H9 (cell line): ENCODE measurements around the gene VPS16. TPM values are rescaled to one million over a fixed set of nuclear protein-coding genes. Genes with fewer than 3 reads are reported as not detected.

ENCODE experiments used
- DNase-seq: peaks from one replicate; pipeline ENCODE4 v3.0.0-alpha.2; 2017
- H2AFZ ChIP-seq: one replicate; pipeline ENCODE4 v1.6.1; 2013; ENCODE audit warnings: mild to moderate bottlenecking, low read length, control low read depth, moderate library complexity
- H2AK5ac ChIP-seq: 2 replicates; pipeline ENCODE4 v1.6.1; 2013; ENCODE audit warnings: low read length, control low read depth, mixed read lengths; ENCODE audit not compliant: insufficient read length
- H2BK120ac ChIP-seq: one replicate; pipeline ENCODE4 v1.6.1; 2013; ENCODE audit warnings: low read depth, mild to moderate bottlenecking, low read length, control low read depth, inconsistent platforms; ENCODE audit not compliant: poor library complexity, severe bottlenecking
- H2BK12ac ChIP-seq: 2 replicates; pipeline ENCODE4 v1.6.1; 2013; ENCODE audit warnings: low read length, control low read depth, mixed read lengths, low read depth; ENCODE audit not compliant: insufficient read length
- H2BK15ac ChIP-seq: 2 replicates; pipeline ENCODE4 v1.6.1; 2013; ENCODE audit warnings: low read depth, low read length, control low read depth
- H2BK20ac ChIP-seq: one replicate; pipeline ENCODE4 v1.6.1; 2013; ENCODE audit warnings: low read depth, mild to moderate bottlenecking, low read length, control low read depth, inconsistent platforms; ENCODE audit not compliant: poor library complexity, severe bottlenecking
- H2BK5ac ChIP-seq: 2 replicates; pipeline ENCODE4 v1.6.1; 2013; ENCODE audit warnings: low read length, control low read depth, mixed read lengths; ENCODE audit not compliant: insufficient read length
- H3K14ac ChIP-seq: 2 replicates; pipeline ENCODE4 v1.6.1; 2013; ENCODE audit warnings: low read length, control low read depth; ENCODE audit not compliant: insufficient read depth
- H3K18ac ChIP-seq: 2 replicates; pipeline ENCODE4 v1.6.1; 2013; ENCODE audit warnings: low read depth, mild to moderate bottlenecking, mixed read lengths, low read length, control low read depth; ENCODE audit not compliant: insufficient read length
- H3K23ac ChIP-seq: 2 replicates; pipeline ENCODE4 v1.6.1; 2013; ENCODE audit warnings: low read length, control low read depth, mixed read lengths, low read depth; ENCODE audit not compliant: insufficient read length
- H3K23me2 ChIP-seq: 2 replicates; pipeline ENCODE4 v1.6.1; 2013; ENCODE audit warnings: low read depth, mild to moderate bottlenecking, mixed read lengths, low read length, control low read depth; ENCODE audit not compliant: insufficient read length, poor library complexity, severe bottlenecking
- H3K27ac ChIP-seq: 2 replicates; pipeline ENCODE4 v1.5.1; 2013; ENCODE audit warnings: low read length, control low read depth, mixed read lengths, low read depth; ENCODE audit not compliant: insufficient read length
- H3K27me3 ChIP-seq: 2 replicates; pipeline ENCODE4 v1.6.1; 2013; ENCODE audit warnings: low read length, control low read depth, inconsistent platforms; ENCODE audit not compliant: insufficient read depth
- H3K4ac ChIP-seq: 2 replicates; pipeline ENCODE4 v1.6.1; 2013; ENCODE audit warnings: low read depth, mild to moderate bottlenecking, control low read depth, inconsistent platforms, low read length, moderate library complexity
- H3K4me1 ChIP-seq: 2 replicates; pipeline ENCODE4 v1.6.1; 2013; ENCODE audit warnings: low read length, control low read depth, inconsistent platforms; ENCODE audit not compliant: insufficient read depth
- H3K4me2 ChIP-seq: 2 replicates; pipeline ENCODE4 v1.6.1; 2013; ENCODE audit warnings: low read length, control low read depth, mixed read lengths; ENCODE audit not compliant: insufficient read length, insufficient read depth
- H3K56ac ChIP-seq: 2 replicates; pipeline ENCODE4 v1.6.1; 2013; ENCODE audit warnings: low read depth, mild to moderate bottlenecking, mixed read lengths, low read length, control low read depth; ENCODE audit not compliant: insufficient read length
- H3K79me1 ChIP-seq: 2 replicates; pipeline ENCODE4 v1.6.1; 2013; ENCODE audit warnings: low read depth, mild to moderate bottlenecking, moderate library complexity, low read length, control low read depth, inconsistent platforms; ENCODE audit not compliant: insufficient read depth, poor library complexity, severe bottlenecking
- H3K79me2 ChIP-seq: 2 replicates; pipeline ENCODE4 v1.6.1; 2013; ENCODE audit warnings: low read length, control low read depth, inconsistent platforms; ENCODE audit not compliant: insufficient read depth
- H3K9ac ChIP-seq: 2 replicates; pipeline ENCODE4 v1.6.1; 2013; ENCODE audit warnings: low read length, control low read depth, mixed read lengths; ENCODE audit not compliant: insufficient read length; ENCODE audit errors: extremely low read depth
- H3K9me3 ChIP-seq: one replicate; pipeline ENCODE4 v1.6.1; 2013; ENCODE audit warnings: low read depth, low read length, inconsistent platforms; ENCODE audit not compliant: control insufficient read depth
- H3T11ph ChIP-seq: one replicate; pipeline ENCODE4 v1.6.1; 2013; ENCODE audit warnings: mild to moderate bottlenecking, low read length, control low read depth, inconsistent platforms
- H4K20me1 ChIP-seq: one replicate; pipeline ENCODE4 v1.6.1; 2013; ENCODE audit not compliant: control insufficient read depth, insufficient read length, insufficient read depth
- H4K5ac ChIP-seq: 2 replicates; pipeline ENCODE4 v1.6.1; 2013; ENCODE audit warnings: low read depth, mild to moderate bottlenecking, mixed read lengths, low read length, control low read depth; ENCODE audit not compliant: insufficient read length
- H4K8ac ChIP-seq: replicated peaks from 2 replicates; pipeline ENCODE4 v1.6.1; 2013; ENCODE audit warnings: low read length, control low read depth, mixed read lengths, low read depth; ENCODE audit not compliant: insufficient read length
- H4K91ac ChIP-seq: 2 replicates; pipeline ENCODE4 v1.6.1; 2013; ENCODE audit warnings: low read depth, mild to moderate bottlenecking, moderate library complexity, mixed read lengths, low read length, control low read depth; ENCODE audit not compliant: insufficient read length
- H3K27ac Mint-ChIP-seq, 3 experiments: 2 replicates in 2 of 3; 3 replicates in 1 of 3; pipeline ENCODE4 v1.8.0; 2020 to 2021; ENCODE audit warnings: mixed read lengths in 3 of 3, mild to moderate bottlenecking in 1 of 3, moderate library complexity in 1 of 3
- H3K27me3 Mint-ChIP-seq: 2 replicates; pipeline ENCODE4 v1.8.0; 2021; ENCODE audit warnings: low read depth, mild to moderate bottlenecking, moderate library complexity, mixed read lengths
- H3K36me3 Mint-ChIP-seq, 3 experiments: 2 replicates in 2 of 3; 3 replicates in 1 of 3; pipeline ENCODE4 v1.8.0; 2020 to 2021; ENCODE audit warnings: low read depth in 3 of 3, mixed read lengths in 3 of 3; ENCODE audit not compliant: insufficient read depth in 1 of 3
- H3K4me1 Mint-ChIP-seq, 2 experiments: 2 replicates each; pipeline ENCODE4 v1.8.0; 2020; ENCODE audit warnings: mixed read lengths in 2 of 2
- H3K4me3 Mint-ChIP-seq, 2 experiments: 2 replicates in 1 of 2; 3 replicates in 1 of 2; pipeline ENCODE4 v1.8.0; 2020 to 2021; ENCODE audit warnings: mild to moderate bottlenecking in 2 of 2, mixed read lengths in 2 of 2, moderate library complexity in 1 of 2
- H3K9me3 Mint-ChIP-seq, 2 experiments: 2 replicates in 1 of 2; 3 replicates in 1 of 2; pipeline ENCODE4 v1.8.0; 2020; ENCODE audit warnings: mild to moderate bottlenecking in 2 of 2, mixed read lengths in 2 of 2, moderate library complexity in 1 of 2
- WGBS: extraction: QIAGEN DNeasy Blood & Tissue Kit; methylation state at CpG from one replicate; pipeline ENCODE4 v1.1.7; 2013; ENCODE audit warnings: missing lambda C conversion rate, low lambda C conversion rate, mixed read lengths; ENCODE audit not compliant: insufficient read length; ENCODE audit errors: extremely low coverage; 5-methylcytosine and 5-hydroxymethylcytosine counted together
- total RNA-seq: library from RNA; stranded (reverse); gene quantifications from 2 replicates; pipeline ENCODE4 v1.2.1, GENCODE V29; 2021
- TF ChIP-seq, protein P1 (sequence below): fragments of 200-600 bp; sonication (generic); conservative IDR thresholded peaks from 3 replicates; pipeline ENCODE4 v1.8.0; 2021; ENCODE audit warnings: antibody characterized with exemption, mild to moderate bottlenecking

VPS16 gene
- total RNA-seq, 1 experiment from 2014 or later = 32.1 TPM

DNA sequence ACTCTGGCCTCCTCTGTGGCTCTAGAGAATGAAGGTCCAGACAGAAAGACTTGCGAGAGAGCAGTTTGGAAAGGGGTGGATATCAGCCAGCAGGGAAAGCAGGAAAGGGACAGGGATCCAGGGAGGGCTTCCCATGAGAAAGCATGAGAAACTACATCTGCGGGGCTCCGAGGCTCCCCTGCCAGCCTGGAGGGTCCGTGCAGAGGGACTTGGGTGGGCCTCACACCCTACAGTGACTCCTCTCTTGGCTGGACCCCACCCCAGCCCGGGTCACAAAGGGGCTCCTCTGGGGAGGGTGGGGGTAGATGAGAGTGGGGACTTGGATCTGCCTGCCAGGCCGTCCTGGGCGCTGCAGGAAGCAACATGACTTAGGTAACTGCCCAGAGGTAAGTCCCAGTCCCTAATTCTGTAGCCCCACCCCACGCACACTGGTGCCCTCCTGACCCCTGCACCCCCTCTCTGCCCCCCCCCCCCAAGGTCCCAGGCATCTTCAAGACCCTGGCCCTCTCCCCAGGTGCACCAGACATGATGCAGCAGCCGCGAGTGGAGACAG, 24.4 kb upstream of the VPS16 start, which contains the start of gene TMEM239:
Gene TMEM239 (plus strand): TSS at position 335 of the 553 bp plus-strand sequence. CDS start 191 bp downstream, at position 526.
- H3K4me3 Mint-ChIP-seq = no peak within 1 kb of the TSS
- no peak within 1 kb of the TSS for H2BK20ac ChIP-seq
- peak within 1 kb of the TSS in 2 of 3 experiments; percentile 8 to 50; a peak in 1 of 7 replicates for H3K27ac Mint-ChIP-seq
- H3K36me3 Mint-ChIP-seq = no peaks in the 10 kb centered on the region; a peak in 1 of 7 replicates
- no peak within 1 kb of the TSS for H3K27ac ChIP-seq
- no peak within 1 kb of the TSS for H2AK5ac ChIP-seq
- H3T11ph ChIP-seq = no peak within 1 kb of the TSS
- peaks cover 8 to 11% of the 10 kb centered on the region in 2 experiments; a peak in 4 of 5 replicates for H3K9me3 Mint-ChIP-seq
- no peak within 1 kb of the TSS for H4K91ac ChIP-seq
- no peak within 1 kb of the TSS for H3K23ac ChIP-seq
- no peaks in the 10 kb centered on the region for H3K79me1 ChIP-seq
- H3K56ac ChIP-seq = no peak within 1 kb of the TSS
- no peak within 1 kb of the TSS for H2AFZ ChIP-seq
- no peak within 1 kb of the TSS for H3K4ac ChIP-seq
- H3K14ac ChIP-seq = no peak within 1 kb of the TSS
- no peak within 1 kb of the TSS for H2BK5ac ChIP-seq
- H3K18ac ChIP-seq = no peak within 1 kb of the TSS
- H3K4me1 ChIP-seq = no peaks in the 10 kb centered on the region
- no peak within 1 kb of the TSS for H3K9ac ChIP-seq
- WGBS = no CpG with 5 or more reads among the region's 10 CpGs
- H3K9me3 ChIP-seq = no peaks in the 10 kb centered on the region
- no peak within 1 kb of the TSS for H2BK120ac ChIP-seq
- peaks cover 6% of the 10 kb centered on the region for H3K23me2 ChIP-seq
- H2BK12ac ChIP-seq = no peak within 1 kb of the TSS
- H2BK15ac ChIP-seq = no peak within 1 kb of the TSS
- H4K8ac ChIP-seq = no peak within 1 kb of the TSS
- no peak within 1 kb of the TSS for H4K5ac ChIP-seq
- TF ChIP-seq, protein P1, sequence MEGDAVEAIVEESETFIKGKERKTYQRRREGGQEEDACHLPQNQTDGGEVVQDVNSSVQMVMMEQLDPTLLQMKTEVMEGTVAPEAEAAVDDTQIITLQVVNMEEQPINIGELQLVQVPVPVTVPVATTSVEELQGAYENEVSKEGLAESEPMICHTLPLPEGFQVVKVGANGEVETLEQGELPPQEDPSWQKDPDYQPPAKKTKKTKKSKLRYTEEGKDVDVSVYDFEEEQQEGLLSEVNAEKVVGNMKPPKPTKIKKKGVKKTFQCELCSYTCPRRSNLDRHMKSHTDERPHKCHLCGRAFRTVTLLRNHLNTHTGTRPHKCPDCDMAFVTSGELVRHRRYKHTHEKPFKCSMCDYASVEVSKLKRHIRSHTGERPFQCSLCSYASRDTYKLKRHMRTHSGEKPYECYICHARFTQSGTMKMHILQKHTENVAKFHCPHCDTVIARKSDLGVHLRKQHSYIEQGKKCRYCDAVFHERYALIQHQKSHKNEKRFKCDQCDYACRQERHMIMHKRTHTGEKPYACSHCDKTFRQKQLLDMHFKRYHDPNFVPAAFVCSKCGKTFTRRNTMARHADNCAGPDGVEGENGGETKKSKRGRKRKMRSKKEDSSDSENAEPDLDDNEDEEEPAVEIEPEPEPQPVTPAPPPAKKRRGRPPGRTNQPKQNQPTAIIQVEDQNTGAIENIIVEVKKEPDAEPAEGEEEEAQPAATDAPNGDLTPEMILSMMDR = no peak
- H3K27me3 ChIP-seq = peaks cover 3% of the 10 kb centered on the region; the same call in 1 of the 2 replicates
- H3K27me3 Mint-ChIP-seq = peaks cover 30% of the 10 kb centered on the region
- no peaks in the 10 kb centered on the region for H4K20me1 ChIP-seq
- no peak within 1 kb of the TSS for H3K4me2 ChIP-seq
- DNase-seq = no peak
- peaks cover 9 to 10% of the 10 kb centered on the region in 2 experiments for H3K4me1 Mint-ChIP-seq
- no peaks in the 10 kb centered on the region for H3K79me2 ChIP-seq
